ENCODE data around the gene INTS6L.

DNA sequence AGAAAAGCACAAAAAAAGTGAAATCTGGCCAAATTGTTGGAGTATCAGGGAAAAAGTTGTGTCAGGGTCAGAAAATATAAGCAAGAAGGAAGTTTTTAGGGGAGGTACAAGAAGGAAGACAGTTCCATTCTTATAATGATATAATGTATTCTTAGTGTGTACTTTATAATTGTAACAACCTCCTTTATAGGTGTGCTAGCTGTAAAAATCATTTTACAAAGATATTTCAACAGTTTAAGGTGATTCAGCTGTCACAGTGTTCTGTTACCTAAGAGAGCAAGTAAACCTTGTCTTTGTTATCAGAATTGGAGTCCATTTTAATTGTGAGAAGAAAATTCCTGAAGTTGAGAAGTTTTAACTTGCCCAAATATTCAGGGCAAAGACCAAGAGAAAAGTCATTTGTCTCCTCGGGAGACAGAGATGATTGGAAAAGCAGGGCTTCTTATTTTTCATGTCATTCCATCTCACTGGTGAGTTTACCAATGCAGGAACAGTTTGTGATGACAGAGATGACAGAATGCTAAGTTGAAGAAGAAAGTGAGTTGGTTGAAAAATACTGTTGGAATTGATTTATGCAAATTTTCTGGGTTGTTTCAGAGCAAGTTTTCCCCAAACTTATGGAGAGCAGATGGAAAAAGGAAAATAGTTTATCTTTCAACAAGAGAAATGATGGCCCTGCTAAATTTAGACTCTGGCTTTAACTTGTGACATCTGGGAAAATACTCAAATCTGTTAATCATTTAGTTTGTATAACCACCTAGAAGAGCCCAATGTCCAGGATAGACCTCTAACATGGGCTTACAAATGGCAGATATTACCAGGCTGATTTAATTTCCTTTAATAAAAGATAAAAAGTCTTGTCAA lies 14.8 kb downstream of the INTS6L start:
- TF ChIP-seq, protein P1, sequence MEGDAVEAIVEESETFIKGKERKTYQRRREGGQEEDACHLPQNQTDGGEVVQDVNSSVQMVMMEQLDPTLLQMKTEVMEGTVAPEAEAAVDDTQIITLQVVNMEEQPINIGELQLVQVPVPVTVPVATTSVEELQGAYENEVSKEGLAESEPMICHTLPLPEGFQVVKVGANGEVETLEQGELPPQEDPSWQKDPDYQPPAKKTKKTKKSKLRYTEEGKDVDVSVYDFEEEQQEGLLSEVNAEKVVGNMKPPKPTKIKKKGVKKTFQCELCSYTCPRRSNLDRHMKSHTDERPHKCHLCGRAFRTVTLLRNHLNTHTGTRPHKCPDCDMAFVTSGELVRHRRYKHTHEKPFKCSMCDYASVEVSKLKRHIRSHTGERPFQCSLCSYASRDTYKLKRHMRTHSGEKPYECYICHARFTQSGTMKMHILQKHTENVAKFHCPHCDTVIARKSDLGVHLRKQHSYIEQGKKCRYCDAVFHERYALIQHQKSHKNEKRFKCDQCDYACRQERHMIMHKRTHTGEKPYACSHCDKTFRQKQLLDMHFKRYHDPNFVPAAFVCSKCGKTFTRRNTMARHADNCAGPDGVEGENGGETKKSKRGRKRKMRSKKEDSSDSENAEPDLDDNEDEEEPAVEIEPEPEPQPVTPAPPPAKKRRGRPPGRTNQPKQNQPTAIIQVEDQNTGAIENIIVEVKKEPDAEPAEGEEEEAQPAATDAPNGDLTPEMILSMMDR (IDR thresholded peaks at IDR 0.05), result no peak
- TF ChIP-seq POLR2A (IDR thresholded peaks at IDR 0.05), result no peak
